ENCODE measurements around the gene MEIS1.
"Not testable (repeated sequence)": the region's sequence is repeated elsewhere in the genome, so short reads cannot be mapped to it uniquely, and the experiment has no call there.

MEIS1 gene

GRCh38 chr2:66470199-66470598, 35.3 kb downstream of the MEIS1 start:
- DNase-seq = no peak

GRCh38 chr2:66472225-66472843, 37.4 kb downstream of the MEIS1 start:
- DNase-seq = no peak

- DNase-seq = peak; percentile 21
Observed at GRCh38 chr2:66477135-66477842, 42.4 kb downstream of the MEIS1 start.

GRCh38 chr2:66478299-66478698, 43.4 kb downstream of the MEIS1 start:
- DNase-seq = no peak

- no peak for DNase-seq
Observed at GRCh38 chr2:66478731-66479316, 43.9 kb downstream of the MEIS1 start.

GRCh38 chr2:66481100-66481549, 46.2 kb downstream of the MEIS1 start:
- DNase-seq = peak; percentile 84

- DNase-seq = not testable (repeated sequence)
Observed at GRCh38 chr2:66485252-66485651, 50.3 kb downstream of the MEIS1 start.

GRCh38 chr2:66488946-66489345, 54.0 kb downstream of the MEIS1 start:
- no peak for DNase-seq

GRCh38 chr2:66489436-66489835, 54.5 kb downstream of the MEIS1 start:
- no peak for DNase-seq

GRCh38 chr2:66490588-66491001, 55.7 kb downstream of the MEIS1 start:
- no peak for DNase-seq

GRCh38 chr2:66494708-66495107, 59.8 kb downstream of the MEIS1 start:
- DNase-seq = peak; percentile 90

GRCh38 chr2:66495788-66496640, 61.1 kb downstream of the MEIS1 start:
- DNase-seq = peak; percentile 92

- no peak for DNase-seq
Observed at GRCh38 chr2:66496670-66497420, 61.9 kb downstream of the MEIS1 start.

GRCh38 chr2:66497431-66498288, 62.7 kb downstream of the MEIS1 start:
- no peak for DNase-seq

GRCh38 chr2:66498289-66498975, 63.5 kb downstream of the MEIS1 start:
- DNase-seq = no peak

- no peak for DNase-seq
Observed at GRCh38 chr2:66501267-66501666, 66.3 kb downstream of the MEIS1 start.

- no peak for DNase-seq
Observed at GRCh38 chr2:66506265-66506664, 71.3 kb downstream of the MEIS1 start.

GRCh38 chr2:66507673-66508201, 72.8 kb downstream of the MEIS1 start:
- DNase-seq = no peak

- peak; percentile 53 for DNase-seq
Observed at GRCh38 chr2:66508484-66509071, 73.7 kb downstream of the MEIS1 start.

GRCh38 chr2:66509326-66509811, 74.4 kb downstream of the MEIS1 start:
- peak; percentile 77 for DNase-seq

Data from EL (cell line).